NAMALWA (cell line): ENCODE results near the gene SPOP.
"Not testable (repeated sequence)": the region's sequence is repeated elsewhere in the genome, so short reads cannot be mapped to it uniquely, and the experiment has no call there.

Experiments
- DNase-seq: peaks from one replicate; pipeline ENCODE4 v3.0.0-alpha.2; 2015; ENCODE audit warnings: low spot score

Gene SPOP

GRCh38 chr17:49695698-49696232, 17.9 kb upstream of the SPOP start:
- no peak for DNase-seq

GRCh38 chr17:49694847-49695697, 17.2 kb upstream of the SPOP start:
- peak; percentile 77 for DNase-seq

- DNase-seq, result no peak
Observed at GRCh38 chr17:49692751-49693150, 14.9 kb upstream of the SPOP start.

- no peak for DNase-seq
Observed at GRCh38 chr17:49691677-49692191, 13.8 kb upstream of the SPOP start.

GRCh38 chr17:49691086-49691676, 13.3 kb upstream of the SPOP start:
- no peak for DNase-seq

GRCh38 chr17:49690256-49690655, 12.4 kb upstream of the SPOP start:
- no peak for DNase-seq

GRCh38 chr17:49688848-49689247, 11.0 kb upstream of the SPOP start:
- no peak for DNase-seq

- DNase-seq, result no peak
Observed at GRCh38 chr17:49687878-49688491, 10.1 kb upstream of the SPOP start.

- DNase-seq, result no peak
Observed at GRCh38 chr17:49681106-49681979, 3.4 kb upstream of the SPOP start.

- no peak for DNase-seq
Observed at GRCh38 chr17:49680314-49680713, 2.4 kb upstream of the SPOP start.

GRCh38 chr17:49677134-49677932, 564 bp downstream of the SPOP start:
- peak; percentile 96 for DNase-seq

GRCh38 chr17:49676276-49676868, 1.5 kb downstream of the SPOP start:
- DNase-seq, result peak; percentile 97

- DNase-seq, result no peak
Observed at GRCh38 chr17:49674507-49674906, 3.4 kb downstream of the SPOP start.

GRCh38 chr17:49673679-49674078, 4.2 kb downstream of the SPOP start:
- not testable (repeated sequence) for DNase-seq

GRCh38 chr17:49670641-49671040, 7.3 kb downstream of the SPOP start:
- no peak for DNase-seq

GRCh38 chr17:49670002-49670401, 7.9 kb downstream of the SPOP start:
- DNase-seq, result no peak

- no peak for DNase-seq
Observed at GRCh38 chr17:49667854-49668253, 10.0 kb downstream of the SPOP start.

GRCh38 chr17:49664706-49665211, 13.1 kb downstream of the SPOP start:
- no peak for DNase-seq

- DNase-seq, result no peak
Observed at GRCh38 chr17:49659661-49660382, 18.1 kb downstream of the SPOP start.

- no peak for DNase-seq
Observed at GRCh38 chr17:49656247-49656646, 21.6 kb downstream of the SPOP start.
